Right renal pelvis (tissue), 4 donors: ENCODE data around the gene SUPT20HL2. TPM values are rescaled to one million over a fixed set of nuclear protein-coding genes. Genes with fewer than 3 reads are reported as not detected.
"Not testable (repeated sequence)": the region's sequence is repeated elsewhere in the genome, so short reads cannot be mapped to it uniquely, and the experiment has no call there.

Source experiments
- DNase-seq, 4 donors: peaks; one replicate each; pipeline ENCODE4 v3.0.0-alpha.2; 2013; ENCODE audit warnings: low read depth in 4 of 4, low spot score in 3 of 4, missing footprints in 1 of 4
- polyA plus RNA-seq, 4 donors: library from polyadenylated mRNA; unstranded; fragments of 120-200 nt; gene quantifications; one replicate each; pipeline ENCODE4 v1.2.1, GENCODE V29; 2013; ENCODE audit not compliant: insufficient read length in 4 of 4

Gene SUPT20HL2
- under 1 TPM in 2 of 4 donors, not detected in 2; 0.05 to 0.07 TPM for polyA plus RNA-seq

DNA sequence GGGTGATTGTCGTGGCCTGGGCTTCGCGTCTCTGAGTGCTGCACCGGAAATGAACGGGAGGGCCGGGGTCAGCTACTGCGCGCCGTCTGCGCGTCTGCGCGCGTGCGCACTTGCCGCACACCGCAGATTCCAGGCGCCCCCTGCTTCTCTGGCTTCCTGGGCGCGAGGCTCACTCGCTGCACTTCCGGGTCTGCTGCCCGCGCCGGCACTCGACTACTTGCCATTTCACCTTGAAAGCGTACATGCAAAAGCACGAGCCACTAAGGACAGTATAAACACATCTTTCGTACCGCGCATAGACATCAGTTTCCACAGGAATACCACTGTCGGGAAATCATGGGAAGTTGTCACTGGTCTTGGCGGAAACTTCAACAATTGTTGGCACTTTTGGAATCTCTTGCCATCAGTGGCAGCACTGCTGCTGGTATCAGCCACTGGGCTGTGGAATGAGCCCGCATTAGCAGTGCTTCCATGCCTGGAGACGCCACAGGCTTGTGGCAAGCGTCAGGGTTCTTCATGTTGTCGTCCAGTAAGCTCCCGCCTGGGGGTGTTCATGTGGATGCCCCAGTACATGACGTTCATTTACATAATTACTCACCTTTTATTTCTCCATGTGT, at the start of gene SUPT20HL2:
TSS of gene SUPT20HL2 (minus strand) at position 51 of the 617 bp plus-strand sequence. CDS start 754 bp downstream, outside the sequence.
- no peak for DNase-seq

DNA sequence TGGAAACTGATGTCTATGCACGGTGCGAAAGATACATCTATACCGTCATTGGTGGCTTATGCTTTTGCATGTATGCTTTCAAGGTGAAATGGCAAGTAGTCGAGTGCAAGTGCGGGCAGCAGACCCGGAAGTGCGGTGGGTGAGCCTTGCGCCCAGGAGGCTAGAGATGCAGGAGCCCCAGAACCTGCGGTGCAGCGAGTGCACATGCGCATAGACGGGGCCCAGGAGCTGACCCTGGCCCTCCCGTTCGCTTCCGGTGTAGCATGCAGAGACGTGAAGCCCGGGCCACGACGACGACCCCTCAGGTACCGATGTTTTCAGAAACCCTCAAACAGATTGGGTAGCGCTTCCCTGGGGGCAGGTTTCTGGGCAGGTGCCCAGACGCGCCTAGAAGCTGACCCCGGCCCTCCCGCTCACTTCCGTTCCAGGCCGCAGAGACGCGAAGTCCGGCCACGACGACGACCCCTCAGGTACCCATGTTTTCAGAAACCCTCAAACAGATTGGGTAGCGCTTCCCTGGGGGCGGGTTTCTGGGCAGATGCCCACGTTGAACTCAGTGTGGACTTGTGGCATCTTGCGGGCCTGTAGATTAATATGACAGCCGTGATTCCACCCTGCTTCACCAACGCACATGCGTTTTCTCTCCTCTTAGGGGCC, 48.3 kb upstream of the SUPT20HL2 start:
- DNase-seq, result not testable (repeated sequence)

DNA sequence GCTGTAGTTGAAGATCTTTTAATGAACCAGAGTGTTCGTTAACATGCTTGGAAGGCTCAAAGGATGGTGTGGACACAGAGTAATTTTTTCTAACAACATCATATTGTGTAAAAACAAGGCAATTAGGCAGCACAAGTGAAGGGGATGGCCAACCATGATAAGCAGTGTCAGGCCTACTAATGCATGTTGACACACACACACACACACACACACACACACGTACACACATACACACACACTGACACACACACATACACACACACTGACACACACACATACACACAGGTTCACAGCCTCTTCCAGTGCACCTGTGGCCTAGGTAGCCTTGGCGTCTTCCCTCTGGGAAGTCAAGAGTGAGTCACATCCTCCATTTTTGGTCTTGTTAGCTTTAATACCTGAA, 46.4 kb upstream of the SUPT20HL2 start, which contains the start of gene SUPT20HL1:
TSS of gene SUPT20HL1 (plus strand) at position 368 of the 400 bp plus-strand sequence. CDS start 2,122 bp downstream, outside the sequence.
- no peak for DNase-seq

DNA sequence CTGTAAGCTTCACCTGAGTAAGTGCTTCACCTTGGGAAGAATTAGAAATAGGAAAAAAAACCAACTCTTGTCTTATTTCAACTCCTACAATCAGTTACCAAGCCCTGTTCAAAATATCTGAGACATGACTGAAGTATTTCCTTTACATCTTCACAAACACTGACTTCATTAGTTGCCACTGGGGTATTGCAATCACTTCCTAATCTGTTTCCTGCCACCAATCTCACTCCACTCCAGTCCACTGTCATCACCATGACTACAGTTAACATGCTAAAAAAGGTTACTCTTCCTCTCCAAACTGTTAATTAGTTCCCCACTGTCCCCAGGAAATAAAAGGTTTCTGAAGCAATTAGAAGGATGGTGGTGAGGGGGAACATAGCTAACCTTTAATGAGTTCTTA, 43.2 kb upstream of the SUPT20HL2 start:
- DNase-seq, result no peak

DNA sequence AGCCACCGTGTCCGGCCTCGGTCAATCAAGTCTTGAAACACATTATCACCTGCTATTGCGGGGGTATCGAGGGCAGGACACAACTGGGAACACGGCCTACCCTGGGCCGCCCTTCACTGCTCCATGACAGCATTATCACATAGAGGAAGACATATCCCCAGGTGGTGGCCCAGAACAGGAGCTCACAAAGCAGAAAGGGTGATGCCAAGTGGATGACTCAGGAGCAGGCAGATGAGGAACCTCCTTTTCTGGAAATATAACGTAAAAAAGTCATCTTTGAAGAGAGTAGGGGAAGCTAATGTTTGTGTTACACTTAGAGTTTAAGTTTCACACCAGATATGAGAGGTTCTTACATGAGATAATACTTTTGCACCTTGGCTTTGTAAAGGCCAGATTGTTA, 41.2 kb upstream of the SUPT20HL2 start:
- no peak for DNase-seq

DNA sequence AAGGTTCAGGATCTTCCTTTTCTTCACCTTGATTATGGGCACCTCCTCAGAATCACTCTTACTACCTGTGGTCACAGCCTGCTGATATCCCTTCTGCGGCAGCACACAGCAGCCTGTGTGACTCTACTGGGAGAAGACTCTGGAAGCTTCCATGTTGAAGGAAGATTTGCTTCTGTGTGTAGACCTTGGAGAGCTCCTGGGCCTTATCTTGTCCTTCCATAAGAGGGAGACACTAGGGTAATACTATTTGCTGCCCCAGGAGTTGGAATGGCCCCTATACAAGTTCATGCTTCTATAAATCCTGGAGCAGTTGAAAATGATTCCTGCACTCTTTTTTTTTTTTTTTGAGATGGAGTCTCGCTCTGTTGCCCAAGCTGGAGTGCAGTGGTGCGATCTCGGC, 36.3 kb upstream of the SUPT20HL2 start:
- no peak for DNase-seq

DNA sequence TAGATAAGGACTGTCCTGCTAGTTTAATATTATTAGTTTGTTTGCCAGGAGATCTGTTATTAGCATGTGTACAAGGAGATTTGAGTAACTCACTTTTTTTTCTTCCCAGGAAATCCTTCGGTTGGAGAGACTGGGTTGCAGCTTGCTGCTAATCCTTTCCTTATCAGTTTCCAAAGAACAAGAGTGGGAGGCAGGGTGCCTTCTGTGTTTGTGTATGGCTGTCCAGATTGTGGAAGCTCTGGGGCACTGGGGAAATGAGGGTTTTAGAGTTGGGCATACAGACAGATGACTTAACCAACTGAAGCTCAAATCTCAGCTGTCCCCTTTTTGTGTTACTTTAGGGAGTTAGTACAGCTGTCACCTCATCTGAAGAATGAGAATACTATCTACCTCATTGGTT, 34.0 kb upstream of the SUPT20HL2 start:
- DNase-seq, result no peak

DNA sequence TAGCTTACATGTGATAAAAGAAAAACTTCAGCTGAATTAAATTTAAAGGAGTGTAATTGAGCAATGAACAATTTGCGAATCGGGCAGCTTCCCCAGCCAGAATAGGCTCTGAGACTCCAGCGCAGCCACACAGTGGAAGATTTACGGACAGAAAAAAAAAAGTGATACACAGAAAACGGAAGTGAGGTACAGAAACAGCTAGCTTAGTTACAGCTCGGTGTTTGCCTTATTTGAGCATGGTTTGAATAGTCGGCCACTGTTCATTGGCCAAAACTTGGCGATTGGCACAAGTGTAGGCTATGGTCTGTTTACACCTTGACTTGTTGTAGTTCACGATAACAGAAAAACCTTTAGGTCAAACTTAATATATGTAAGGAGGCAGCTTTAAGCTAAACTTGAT, 29.9 kb upstream of the SUPT20HL2 start:
- no peak for DNase-seq

DNA sequence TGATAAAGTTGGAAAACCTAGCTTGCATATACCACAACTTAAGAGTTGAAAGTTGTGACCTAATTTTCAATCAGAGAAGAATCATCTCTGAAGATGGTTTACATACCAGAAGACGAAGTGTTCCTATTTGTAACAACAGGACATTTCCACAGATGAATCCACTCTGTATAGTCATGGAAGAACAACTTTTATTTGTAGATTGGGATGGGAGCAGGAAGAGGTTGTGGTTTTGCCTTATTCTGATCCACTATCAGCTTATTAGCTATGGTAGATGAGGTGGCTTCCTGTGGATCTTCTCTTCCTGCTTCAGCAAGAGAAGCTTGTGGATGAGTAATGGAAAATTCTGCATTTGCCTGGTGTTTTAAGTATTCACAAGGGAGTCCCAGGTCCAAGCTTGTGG, 27.9 kb upstream of the SUPT20HL2 start:
- no peak for DNase-seq

DNA sequence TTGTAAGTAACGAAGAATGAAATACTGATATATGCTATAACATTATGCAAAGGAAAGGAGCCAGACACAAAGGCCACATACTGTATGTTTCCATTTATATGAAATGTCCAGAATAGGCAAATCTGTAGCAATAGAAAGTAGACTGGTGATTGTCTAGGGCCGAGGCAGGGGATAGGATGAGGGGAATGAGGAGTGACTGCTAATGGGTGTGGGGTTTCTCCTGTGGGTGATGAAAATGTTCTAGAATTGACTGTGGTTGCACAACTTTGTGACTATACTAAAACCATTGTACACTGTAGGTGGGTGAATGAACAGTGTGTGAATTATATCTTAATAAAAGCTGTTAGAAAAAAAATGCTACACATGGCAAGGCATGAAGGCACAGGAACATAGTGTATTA, 26.6 kb upstream of the SUPT20HL2 start:
- no peak for DNase-seq

DNA sequence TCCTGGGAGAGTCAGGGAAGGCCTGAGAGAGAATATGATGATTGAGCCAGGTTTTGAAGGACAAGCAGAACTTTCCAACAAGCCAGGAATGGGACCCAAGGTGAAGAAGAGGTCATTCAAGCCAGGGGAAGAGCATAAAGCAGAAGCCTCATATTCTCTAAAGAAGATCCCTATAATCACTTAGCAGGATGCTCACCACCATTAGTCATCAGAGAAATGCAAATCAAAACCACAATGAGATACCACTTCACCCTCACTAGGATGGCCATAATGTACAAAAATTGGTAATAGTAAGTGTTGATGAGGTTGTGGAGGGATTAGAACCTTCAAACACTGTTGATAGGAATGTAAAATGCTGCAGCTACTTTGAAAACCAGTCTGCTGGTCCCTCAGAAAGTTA, 26.0 kb upstream of the SUPT20HL2 start:
- no peak for DNase-seq

DNA sequence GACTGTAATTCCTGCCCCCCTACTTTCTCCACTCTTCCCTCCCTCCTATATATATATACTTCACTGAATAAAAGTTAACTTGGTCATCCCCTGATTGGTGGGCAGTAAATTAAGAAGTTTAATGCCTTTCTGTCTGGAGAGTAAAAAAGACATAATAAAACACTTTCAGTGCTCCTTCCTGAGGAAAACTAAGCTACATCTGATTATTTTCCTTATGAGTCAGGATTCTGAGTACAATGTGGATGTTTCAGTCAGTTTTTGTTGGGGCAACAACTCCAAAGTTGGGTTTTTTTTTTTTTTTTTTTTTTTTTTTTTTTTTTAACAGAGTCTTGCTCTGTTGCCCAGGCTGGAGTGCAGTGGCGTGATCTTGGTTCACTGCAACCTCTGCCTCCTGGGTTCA, 22.0 kb upstream of the SUPT20HL2 start:
- no peak for DNase-seq

DNA sequence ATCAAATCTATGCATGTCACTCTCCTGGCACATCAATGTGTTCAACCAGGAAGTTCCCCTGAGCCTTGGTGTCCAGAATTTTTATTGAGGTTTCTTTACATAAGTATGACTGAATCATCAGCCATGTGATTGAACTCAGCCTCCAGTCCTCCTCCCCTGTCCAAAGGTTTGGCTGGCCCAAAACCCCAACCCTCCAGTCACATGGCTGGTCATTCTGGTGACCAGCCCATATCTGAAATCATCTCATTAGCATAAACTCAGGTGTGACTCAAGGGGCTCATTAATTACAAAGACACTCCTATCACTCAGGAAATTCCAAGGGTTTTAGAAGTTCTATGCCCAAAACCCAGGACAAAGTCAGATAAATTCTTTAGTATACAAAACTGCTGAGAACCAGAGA, 20.6 kb upstream of the SUPT20HL2 start:
- DNase-seq, result no peak

DNA sequence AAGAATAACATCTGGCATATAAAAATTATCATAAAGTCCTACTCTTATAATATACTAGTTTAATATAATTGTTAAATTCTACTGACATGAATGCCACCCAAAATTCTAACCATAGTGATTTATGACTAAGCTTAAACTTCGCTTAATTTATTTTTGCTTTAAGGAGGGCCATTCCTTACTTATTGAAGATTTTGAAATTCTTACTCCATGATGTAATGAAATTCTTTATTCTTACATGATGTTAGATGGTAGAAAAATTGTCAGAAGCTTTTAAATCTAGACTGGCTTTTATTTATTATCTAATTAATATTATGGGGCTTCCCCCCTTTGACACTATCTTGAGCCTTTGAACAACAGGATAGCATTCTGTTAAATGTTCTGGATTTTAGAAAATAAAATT, 19.5 kb upstream of the SUPT20HL2 start:
- no peak for DNase-seq

DNA sequence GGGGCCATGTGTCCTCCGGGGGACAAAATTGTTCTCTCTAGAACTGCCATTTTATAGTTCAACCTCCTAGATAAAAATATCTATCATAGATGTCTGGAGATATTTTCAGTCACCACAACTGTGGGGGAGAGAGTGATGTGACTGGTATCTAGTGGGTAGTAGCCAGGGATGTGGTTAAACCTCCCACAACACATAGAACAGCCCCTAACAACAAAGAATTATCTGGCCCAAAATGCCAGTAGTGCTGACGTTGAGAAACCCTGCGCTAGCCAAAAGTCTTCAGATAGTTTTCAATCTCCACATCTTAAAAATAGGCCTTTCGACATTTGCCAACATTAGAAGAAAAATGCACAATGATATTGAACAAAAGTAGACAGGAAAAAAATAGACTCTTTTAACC, 19.0 kb upstream of the SUPT20HL2 start:
- no peak for DNase-seq

DNA sequence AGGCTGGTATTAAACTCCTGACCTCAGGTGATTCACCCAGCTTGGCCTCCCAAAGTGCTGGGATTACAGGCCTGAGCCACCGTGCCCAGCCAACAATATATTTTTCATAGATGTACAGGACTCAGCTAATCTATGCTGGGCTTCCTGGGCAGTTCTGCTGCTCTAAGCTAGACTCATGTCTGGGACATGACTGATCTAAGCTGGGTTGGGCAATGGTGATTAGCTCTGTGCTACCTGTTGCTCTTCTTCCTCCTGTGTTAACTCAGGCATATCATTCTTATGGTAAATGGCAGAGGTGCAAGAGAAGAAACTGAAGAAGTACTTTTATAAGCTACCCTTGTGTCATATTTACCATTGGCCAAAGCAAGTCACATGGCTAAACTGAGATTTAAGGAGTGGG, 11.4 kb upstream of the SUPT20HL2 start:
- DNase-seq, result no peak

DNA sequence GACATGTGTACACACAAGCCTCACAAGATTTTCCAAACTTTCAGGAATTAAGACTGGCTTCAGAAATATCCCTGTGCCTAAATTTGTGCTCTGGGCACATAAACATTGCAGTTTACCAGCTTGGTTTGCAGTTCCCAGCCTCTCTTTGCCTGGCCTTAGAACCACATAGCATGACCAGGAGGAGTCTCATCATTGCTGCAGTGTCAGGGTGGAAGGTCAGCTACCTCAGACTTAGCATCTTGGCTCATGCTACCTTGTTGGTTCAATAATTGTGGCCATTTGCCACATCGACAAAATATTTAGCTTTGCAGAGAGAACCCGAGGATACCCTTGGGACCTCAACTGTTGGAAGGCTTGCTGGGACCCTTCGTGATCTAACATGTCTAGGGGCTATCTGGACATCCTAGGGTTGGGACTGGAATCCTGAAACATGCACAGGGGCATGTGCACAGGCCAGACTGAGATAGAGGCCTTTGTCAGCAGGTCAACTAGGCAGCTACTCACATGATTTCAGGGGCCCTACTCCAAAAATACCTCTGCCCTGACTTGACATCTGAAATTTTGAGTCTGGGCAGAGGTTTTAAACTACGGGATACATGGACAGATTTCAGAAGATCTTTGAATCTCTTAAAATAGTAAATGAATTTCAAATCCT, 8.0 kb upstream of the SUPT20HL2 start:
- DNase-seq, result no peak

DNA sequence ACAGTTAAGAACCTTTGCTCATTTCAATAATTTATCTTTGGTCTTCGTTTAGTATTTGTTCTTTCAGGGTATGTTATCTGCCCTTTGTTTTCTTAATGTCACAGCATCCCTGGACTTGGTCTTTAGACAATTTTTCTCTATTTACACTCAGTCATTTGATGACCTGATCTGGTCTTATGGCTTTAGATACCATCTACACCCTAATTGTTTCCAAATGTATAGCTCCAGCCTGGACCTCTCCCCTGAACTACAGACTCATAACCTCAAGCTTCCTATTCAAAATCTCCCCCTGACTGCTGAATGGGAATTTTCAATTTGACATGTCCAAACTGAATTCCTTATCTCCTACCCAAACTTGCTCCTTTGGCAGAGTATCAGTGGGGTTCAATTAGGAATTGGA, 3.7 kb upstream of the SUPT20HL2 start:
- DNase-seq, result no peak

DNA sequence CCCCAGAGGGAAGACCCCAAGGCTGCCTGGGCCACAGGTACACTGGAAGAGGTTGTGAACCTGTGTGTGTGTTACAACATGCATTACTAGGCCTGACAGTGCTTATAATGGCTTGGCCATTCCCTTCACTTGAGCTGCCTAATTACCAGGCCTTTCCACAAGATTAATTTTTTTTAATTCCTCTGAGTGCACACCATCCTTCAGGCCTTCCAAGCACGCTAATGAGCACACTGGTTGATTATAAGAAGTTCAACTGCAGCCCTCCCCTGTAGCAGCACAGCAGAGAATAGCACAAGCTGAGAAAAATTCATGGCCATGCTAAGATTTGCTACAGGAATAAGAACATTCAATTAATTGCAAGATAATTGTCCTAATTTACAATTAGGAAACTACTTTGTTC, 2.2 kb upstream of the SUPT20HL2 start:
- DNase-seq, result no peak

DNA sequence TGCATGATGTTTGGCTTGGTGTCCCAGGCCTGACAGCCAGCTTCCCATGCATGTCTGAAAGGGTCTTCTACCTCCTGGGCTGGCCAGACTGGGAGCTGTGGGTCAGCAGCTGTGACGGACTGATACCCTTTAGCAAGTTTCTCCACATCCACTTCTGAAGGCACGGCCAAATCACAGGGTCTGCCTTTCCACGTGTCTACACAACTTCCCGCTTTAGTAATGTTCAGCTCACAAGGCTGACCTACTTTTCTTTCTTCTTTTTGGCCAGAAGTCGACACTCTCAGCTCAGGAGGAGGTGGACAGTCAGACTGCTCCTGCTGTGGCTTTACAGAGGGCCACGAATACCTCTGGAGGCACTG, 1.6 kb downstream of the SUPT20HL2 start:
- DNase-seq, result not testable (repeated sequence)

DNA sequence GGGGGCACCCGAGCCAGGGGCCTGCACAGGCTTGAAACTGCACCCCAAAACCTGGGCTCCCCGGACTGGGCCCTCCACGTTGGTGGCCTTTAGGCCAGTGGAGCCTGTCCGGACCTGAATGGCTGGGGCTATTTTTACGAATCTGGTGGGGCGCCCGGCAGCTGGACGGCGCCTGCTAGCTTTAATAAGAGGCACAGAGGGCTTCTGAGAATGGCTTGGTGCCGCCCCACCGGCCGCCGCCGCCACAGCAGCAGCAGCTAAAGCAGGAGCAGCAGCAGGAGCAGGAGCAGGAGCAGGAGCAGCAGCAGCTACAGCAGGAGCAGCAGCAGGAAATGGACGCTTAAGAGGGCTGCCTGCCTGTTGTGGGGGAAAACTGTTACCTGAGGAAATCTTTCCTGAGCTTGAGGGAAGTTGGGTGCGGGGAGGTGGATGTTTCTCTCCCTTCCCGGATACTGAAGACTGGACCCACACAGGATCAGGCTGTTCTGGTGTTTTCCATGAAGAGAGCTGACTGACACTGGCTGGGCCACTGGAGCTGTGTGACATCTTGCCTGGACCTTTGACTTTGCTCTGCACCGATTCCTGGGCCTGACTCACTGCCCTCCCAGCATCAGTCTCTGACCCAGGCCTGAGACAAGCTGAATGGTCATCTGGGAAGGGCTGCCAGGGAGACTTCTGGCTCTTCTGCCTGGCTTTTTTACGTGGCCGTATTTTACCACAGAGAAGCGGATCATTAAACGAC, 2.2 kb downstream of the SUPT20HL2 start:
- not testable (repeated sequence) for DNase-seq
